OCI-LY7 (cell line): Measurements from ENCODE around the gene CRIP3.

Experiments used
- EZH2phosphoT487 ChIP-seq: fragments of 200-600 bp; sonication (generic); IDR thresholded peaks from 2 replicates; pipeline ENCODE4 v1.6.1; 2018; ENCODE audit warnings: low read depth, borderline replicate concordance, mild to moderate bottlenecking, mixed run types, antibody characterized with exemption, low read length, moderate library complexity, mixed read lengths
- TF ChIP-seq, protein P1 (sequence below): fragments of 200-600 bp; sonication (generic); conservative IDR thresholded peaks from 2 replicates; pipeline ENCODE4 v1.5.1; 2014; ENCODE audit warnings: mild to moderate bottlenecking, antibody characterized with exemption, low read length, moderate library complexity, mixed read lengths

DNA sequence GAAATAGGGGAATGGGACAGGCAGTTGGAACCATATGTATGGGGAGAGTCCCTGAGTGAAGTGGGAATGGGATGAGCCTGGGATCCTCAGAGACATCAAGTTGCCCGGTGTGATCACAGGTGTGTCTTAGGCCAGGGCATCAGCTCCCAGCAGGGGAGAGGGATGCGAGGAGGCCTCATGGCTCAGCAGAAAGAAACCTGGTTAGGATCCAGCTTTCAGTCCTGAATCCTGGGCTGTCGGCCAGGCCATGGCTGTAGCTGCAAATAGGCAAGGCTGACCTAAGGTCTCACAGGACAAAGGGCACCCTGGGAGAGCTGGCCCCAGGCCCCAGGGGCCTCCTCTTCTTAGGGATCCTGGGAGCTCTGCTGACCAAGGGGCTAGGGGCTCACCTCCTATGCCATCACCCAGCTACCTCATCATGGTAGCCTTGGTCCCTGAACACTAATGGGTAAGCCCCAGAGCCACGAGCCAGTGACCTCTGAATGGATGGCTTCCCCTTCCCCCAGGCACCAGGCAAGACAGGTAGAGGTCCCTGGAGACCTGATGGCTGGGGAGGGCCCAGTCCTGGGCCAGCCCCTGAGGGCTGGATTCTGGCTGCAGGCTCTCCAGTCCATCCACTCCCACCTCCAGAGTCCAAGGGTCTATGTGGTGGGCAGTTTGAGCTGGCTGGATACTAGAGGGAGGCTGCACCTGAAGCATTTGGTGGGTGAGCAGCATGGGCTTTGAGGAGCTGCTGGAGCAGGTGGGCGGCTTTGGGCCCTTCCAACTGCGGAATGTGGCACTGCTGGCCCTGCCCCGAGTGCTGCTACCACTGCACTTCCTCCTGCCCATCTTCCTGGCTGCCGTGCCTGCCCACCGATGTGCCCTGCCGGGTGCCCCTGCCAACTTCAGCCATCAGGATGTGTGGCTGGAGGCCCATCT is 10.7 kb downstream of the CRIP3 start, which contains the start of gene SLC22A7:
- TF ChIP-seq, protein P1, sequence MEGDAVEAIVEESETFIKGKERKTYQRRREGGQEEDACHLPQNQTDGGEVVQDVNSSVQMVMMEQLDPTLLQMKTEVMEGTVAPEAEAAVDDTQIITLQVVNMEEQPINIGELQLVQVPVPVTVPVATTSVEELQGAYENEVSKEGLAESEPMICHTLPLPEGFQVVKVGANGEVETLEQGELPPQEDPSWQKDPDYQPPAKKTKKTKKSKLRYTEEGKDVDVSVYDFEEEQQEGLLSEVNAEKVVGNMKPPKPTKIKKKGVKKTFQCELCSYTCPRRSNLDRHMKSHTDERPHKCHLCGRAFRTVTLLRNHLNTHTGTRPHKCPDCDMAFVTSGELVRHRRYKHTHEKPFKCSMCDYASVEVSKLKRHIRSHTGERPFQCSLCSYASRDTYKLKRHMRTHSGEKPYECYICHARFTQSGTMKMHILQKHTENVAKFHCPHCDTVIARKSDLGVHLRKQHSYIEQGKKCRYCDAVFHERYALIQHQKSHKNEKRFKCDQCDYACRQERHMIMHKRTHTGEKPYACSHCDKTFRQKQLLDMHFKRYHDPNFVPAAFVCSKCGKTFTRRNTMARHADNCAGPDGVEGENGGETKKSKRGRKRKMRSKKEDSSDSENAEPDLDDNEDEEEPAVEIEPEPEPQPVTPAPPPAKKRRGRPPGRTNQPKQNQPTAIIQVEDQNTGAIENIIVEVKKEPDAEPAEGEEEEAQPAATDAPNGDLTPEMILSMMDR: no peak
- no peak for TF ChIP-seq EZH2phosphoT487
